H9 (cell line): ENCODE results near the gene C1RL. TPM values are rescaled to one million over a fixed set of nuclear protein-coding genes. Genes with fewer than 3 reads are reported as not detected.

ENCODE experiments used
- DNase-seq: peaks from one replicate; pipeline ENCODE4 v3.0.0-alpha.2; 2017
- H2AFZ ChIP-seq: one replicate; pipeline ENCODE4 v1.6.1; 2013; ENCODE audit warnings: mild to moderate bottlenecking, low read length, control low read depth, moderate library complexity
- H2AK5ac ChIP-seq: 2 replicates; pipeline ENCODE4 v1.6.1; 2013; ENCODE audit warnings: low read length, control low read depth, mixed read lengths; ENCODE audit not compliant: insufficient read length
- H2BK120ac ChIP-seq: one replicate; pipeline ENCODE4 v1.6.1; 2013; ENCODE audit warnings: low read depth, mild to moderate bottlenecking, low read length, control low read depth, inconsistent platforms; ENCODE audit not compliant: poor library complexity, severe bottlenecking
- H2BK12ac ChIP-seq: 2 replicates; pipeline ENCODE4 v1.6.1; 2013; ENCODE audit warnings: low read length, control low read depth, mixed read lengths, low read depth; ENCODE audit not compliant: insufficient read length
- H2BK15ac ChIP-seq: 2 replicates; pipeline ENCODE4 v1.6.1; 2013; ENCODE audit warnings: low read depth, low read length, control low read depth
- H2BK20ac ChIP-seq: one replicate; pipeline ENCODE4 v1.6.1; 2013; ENCODE audit warnings: low read depth, mild to moderate bottlenecking, low read length, control low read depth, inconsistent platforms; ENCODE audit not compliant: poor library complexity, severe bottlenecking
- H2BK5ac ChIP-seq: 2 replicates; pipeline ENCODE4 v1.6.1; 2013; ENCODE audit warnings: low read length, control low read depth, mixed read lengths; ENCODE audit not compliant: insufficient read length
- H3K14ac ChIP-seq: 2 replicates; pipeline ENCODE4 v1.6.1; 2013; ENCODE audit warnings: low read length, control low read depth; ENCODE audit not compliant: insufficient read depth
- H3K18ac ChIP-seq: 2 replicates; pipeline ENCODE4 v1.6.1; 2013; ENCODE audit warnings: low read depth, mild to moderate bottlenecking, mixed read lengths, low read length, control low read depth; ENCODE audit not compliant: insufficient read length
- H3K23ac ChIP-seq: 2 replicates; pipeline ENCODE4 v1.6.1; 2013; ENCODE audit warnings: low read length, control low read depth, mixed read lengths, low read depth; ENCODE audit not compliant: insufficient read length
- H3K23me2 ChIP-seq: 2 replicates; pipeline ENCODE4 v1.6.1; 2013; ENCODE audit warnings: low read depth, mild to moderate bottlenecking, mixed read lengths, low read length, control low read depth; ENCODE audit not compliant: insufficient read length, poor library complexity, severe bottlenecking
- H3K27ac ChIP-seq: 2 replicates; pipeline ENCODE4 v1.5.1; 2013; ENCODE audit warnings: low read length, control low read depth, mixed read lengths, low read depth; ENCODE audit not compliant: insufficient read length
- H3K27me3 ChIP-seq: 2 replicates; pipeline ENCODE4 v1.6.1; 2013; ENCODE audit warnings: low read length, control low read depth, inconsistent platforms; ENCODE audit not compliant: insufficient read depth
- H3K4ac ChIP-seq: 2 replicates; pipeline ENCODE4 v1.6.1; 2013; ENCODE audit warnings: low read depth, mild to moderate bottlenecking, control low read depth, inconsistent platforms, low read length, moderate library complexity
- H3K4me1 ChIP-seq: 2 replicates; pipeline ENCODE4 v1.6.1; 2013; ENCODE audit warnings: low read length, control low read depth, inconsistent platforms; ENCODE audit not compliant: insufficient read depth
- H3K4me2 ChIP-seq: 2 replicates; pipeline ENCODE4 v1.6.1; 2013; ENCODE audit warnings: low read length, control low read depth, mixed read lengths; ENCODE audit not compliant: insufficient read length, insufficient read depth
- H3K56ac ChIP-seq: 2 replicates; pipeline ENCODE4 v1.6.1; 2013; ENCODE audit warnings: low read depth, mild to moderate bottlenecking, mixed read lengths, low read length, control low read depth; ENCODE audit not compliant: insufficient read length
- H3K79me1 ChIP-seq: 2 replicates; pipeline ENCODE4 v1.6.1; 2013; ENCODE audit warnings: low read depth, mild to moderate bottlenecking, moderate library complexity, low read length, control low read depth, inconsistent platforms; ENCODE audit not compliant: insufficient read depth, poor library complexity, severe bottlenecking
- H3K79me2 ChIP-seq: 2 replicates; pipeline ENCODE4 v1.6.1; 2013; ENCODE audit warnings: low read length, control low read depth, inconsistent platforms; ENCODE audit not compliant: insufficient read depth
- H3K9ac ChIP-seq: 2 replicates; pipeline ENCODE4 v1.6.1; 2013; ENCODE audit warnings: low read length, control low read depth, mixed read lengths; ENCODE audit not compliant: insufficient read length; ENCODE audit errors: extremely low read depth
- H3K9me3 ChIP-seq: one replicate; pipeline ENCODE4 v1.6.1; 2013; ENCODE audit warnings: low read depth, low read length, inconsistent platforms; ENCODE audit not compliant: control insufficient read depth
- H3T11ph ChIP-seq: one replicate; pipeline ENCODE4 v1.6.1; 2013; ENCODE audit warnings: mild to moderate bottlenecking, low read length, control low read depth, inconsistent platforms
- H4K20me1 ChIP-seq: one replicate; pipeline ENCODE4 v1.6.1; 2013; ENCODE audit not compliant: control insufficient read depth, insufficient read length, insufficient read depth
- H4K5ac ChIP-seq: 2 replicates; pipeline ENCODE4 v1.6.1; 2013; ENCODE audit warnings: low read depth, mild to moderate bottlenecking, mixed read lengths, low read length, control low read depth; ENCODE audit not compliant: insufficient read length
- H4K8ac ChIP-seq: replicated peaks from 2 replicates; pipeline ENCODE4 v1.6.1; 2013; ENCODE audit warnings: low read length, control low read depth, mixed read lengths, low read depth; ENCODE audit not compliant: insufficient read length
- H4K91ac ChIP-seq: 2 replicates; pipeline ENCODE4 v1.6.1; 2013; ENCODE audit warnings: low read depth, mild to moderate bottlenecking, moderate library complexity, mixed read lengths, low read length, control low read depth; ENCODE audit not compliant: insufficient read length
- H3K27ac Mint-ChIP-seq, 3 experiments: 2 replicates in 2 of 3; 3 replicates in 1 of 3; pipeline ENCODE4 v1.8.0; 2020 to 2021; ENCODE audit warnings: mixed read lengths in 3 of 3, mild to moderate bottlenecking in 1 of 3, moderate library complexity in 1 of 3
- H3K27me3 Mint-ChIP-seq: 2 replicates; pipeline ENCODE4 v1.8.0; 2021; ENCODE audit warnings: low read depth, mild to moderate bottlenecking, moderate library complexity, mixed read lengths
- H3K36me3 Mint-ChIP-seq, 3 experiments: 2 replicates in 2 of 3; 3 replicates in 1 of 3; pipeline ENCODE4 v1.8.0; 2020 to 2021; ENCODE audit warnings: low read depth in 3 of 3, mixed read lengths in 3 of 3; ENCODE audit not compliant: insufficient read depth in 1 of 3
- H3K4me1 Mint-ChIP-seq, 2 experiments: 2 replicates each; pipeline ENCODE4 v1.8.0; 2020; ENCODE audit warnings: mixed read lengths in 2 of 2
- H3K4me3 Mint-ChIP-seq, 2 experiments: 2 replicates in 1 of 2; 3 replicates in 1 of 2; pipeline ENCODE4 v1.8.0; 2020 to 2021; ENCODE audit warnings: mild to moderate bottlenecking in 2 of 2, mixed read lengths in 2 of 2, moderate library complexity in 1 of 2
- H3K9me3 Mint-ChIP-seq, 2 experiments: 2 replicates in 1 of 2; 3 replicates in 1 of 2; pipeline ENCODE4 v1.8.0; 2020; ENCODE audit warnings: mild to moderate bottlenecking in 2 of 2, mixed read lengths in 2 of 2, moderate library complexity in 1 of 2
- CTCF ChIP-seq: fragments of 200-600 bp; sonication (generic); conservative IDR thresholded peaks from 3 replicates; pipeline ENCODE4 v1.8.0; 2021; ENCODE audit warnings: antibody characterized with exemption, mild to moderate bottlenecking
- WGBS: extraction: QIAGEN DNeasy Blood & Tissue Kit; methylation state at CpG from one replicate; pipeline ENCODE4 v1.1.7; 2013; ENCODE audit warnings: missing lambda C conversion rate, low lambda C conversion rate, mixed read lengths; ENCODE audit not compliant: insufficient read length; ENCODE audit errors: extremely low coverage; 5-methylcytosine and 5-hydroxymethylcytosine counted together
- total RNA-seq: library from RNA; stranded (reverse); gene quantifications from 2 replicates; pipeline ENCODE4 v1.2.1, GENCODE V29; 2021

Gene C1RL
- total RNA-seq, 1 experiment from 2014 or later, result 15.1 TPM

- Histone ChIP-seq H3K23me2 (no peaks in the 10 kb centered on the region), H3K56ac (no peak overlapping the region), H3K23ac (no peak overlapping the region), H2BK12ac (no peak overlapping the region), H2BK20ac (no peak overlapping the region), H3K14ac (no peak overlapping the region), H2BK5ac (no peak overlapping the region), H3K4ac (no peak overlapping the region), H3K27ac (no peak overlapping the region), H2AK5ac (no peak overlapping the region), H3K4me2 (no peak overlapping the region), H3K9me3 (no peaks in the 10 kb centered on the region), H3K18ac (no peak overlapping the region), H4K91ac (no peak overlapping the region), H2BK15ac (no peak overlapping the region), H4K5ac (no peak overlapping the region), H4K20me1 (no peaks in the 10 kb centered on the region), H3K79me1 (no peaks in the 10 kb centered on the region), H2AFZ (no peak overlapping the region), H3K4me1 (no peaks in the 10 kb centered on the region), H3K79me2 (no peaks in the 10 kb centered on the region), H3K9ac (no peak overlapping the region), H3K27me3 (no peaks in the 10 kb centered on the region), H3T11ph (no peak overlapping the region), H4K8ac (no peak overlapping the region), H2BK120ac (no peak overlapping the region)
- Mint-ChIP-seq H3K27me3 (peaks cover 8% of the 10 kb centered on the region), H3K27ac (no peak overlapping the region), H3K4me3 (no peak overlapping the region), H3K36me3 (no peaks in the 10 kb centered on the region; a peak in 1 of 7 replicates), H3K4me1 (peaks cover 3% of the 10 kb centered on the region in 2 experiments; a peak in 3 of 4 replicates), H3K9me3 (no peaks in the 10 kb centered on the region)
- no CpG with 5 or more reads among the region's 3 CpGs for WGBS
- DNase-seq, result no peak
- no peak for TF ChIP-seq CTCF
These were observed 9.9 kb upstream of the C1RL start for GRCh38 chr12:7118881-7119280.
